ENCODE measurements around the gene MRPL2.

MRPL2 gene

GRCh38 chr6:43091020-43091419, 31.8 kb upstream of the MRPL2 start:
- DNase-seq (ENCODE audit: low read depth): no peak
- no peak overlapping the region for H3K4me3 ChIP-seq (ENCODE audit: control insufficient read depth, low read depth, low read length)
- TF ChIP-seq CTCF (IDR thresholded peaks at IDR 0.05; ENCODE audit: control insufficient read depth, insufficient read depth, low read depth, low read length, missing control alignments): no peak

- H3K4me3 ChIP-seq (ENCODE audit: control insufficient read depth, low read depth, low read length): no peak overlapping the region
- TF ChIP-seq CTCF (IDR thresholded peaks at IDR 0.05; ENCODE audit: control insufficient read depth, insufficient read depth, low read depth, low read length, missing control alignments): no peak
- peak; percentile 31 for DNase-seq (ENCODE audit: low read depth)
These were observed 31.3 kb upstream of the MRPL2 start for GRCh38 chr6:43090559-43090956.

- no peak for DNase-seq (ENCODE audit: low read depth)
- TF ChIP-seq CTCF (IDR thresholded peaks at IDR 0.05; ENCODE audit: control insufficient read depth, insufficient read depth, low read depth, low read length, missing control alignments): no peak
These were observed 30.8 kb upstream of the MRPL2 start for GRCh38 chr6:43089874-43090558.

GRCh38 chr6:43089467-43089866, 30.2 kb upstream of the MRPL2 start:
- H3K4me3 ChIP-seq (ENCODE audit: control insufficient read depth, low read depth, low read length): no peak overlapping the region
- DNase-seq (ENCODE audit: low read depth): no peak
- TF ChIP-seq CTCF (IDR thresholded peaks at IDR 0.05; ENCODE audit: control insufficient read depth, insufficient read depth, low read depth, low read length, missing control alignments): no peak

More at GRCh38 chr6:43089874-43090558, 30.8 kb upstream of the MRPL2 start:
- H3K4me3 ChIP-seq (ENCODE audit: control insufficient read depth, low read depth, low read length): no peak overlapping the region

GRCh38 chr6:43088654-43089056, 29.4 kb upstream of the MRPL2 start:
- no peak for DNase-seq (ENCODE audit: low read depth)
- TF ChIP-seq CTCF (IDR thresholded peaks at IDR 0.05; ENCODE audit: control insufficient read depth, insufficient read depth, low read depth, low read length, missing control alignments): no peak
- no peak overlapping the region for H3K4me3 ChIP-seq (ENCODE audit: control insufficient read depth, low read depth, low read length)

GRCh38 chr6:43086022-43086658, 26.9 kb upstream of the MRPL2 start:
- H3K4me3 ChIP-seq (ENCODE audit: control insufficient read depth, low read depth, low read length): no peak overlapping the region
- TF ChIP-seq CTCF (IDR thresholded peaks at IDR 0.05; ENCODE audit: control insufficient read depth, insufficient read depth, low read depth, low read length, missing control alignments): no peak
- DNase-seq (ENCODE audit: low read depth): no peak

Data from AG09309 (cell line).